Mesothelial cell of epicardium (in vitro differentiated cells): ENCODE data around the gene ANXA2. TPM values are rescaled to one million over a fixed set of nuclear protein-coding genes. Genes with fewer than 3 reads are reported as not detected.

Experiments used
- DNase-seq, 2 experiments: peaks; one replicate each; pipeline ENCODE4 v3.0.0; 2021; ENCODE audit warnings: low spot score in 2 of 2; ENCODE audit not compliant: unreplicated experiment in 2 of 2
- H3K27ac Mint-ChIP-seq: 2 replicates; pipeline ENCODE4 v1.8.0; 2021; ENCODE audit warnings: mixed read lengths
- H3K27me3 Mint-ChIP-seq: 2 replicates; pipeline ENCODE4 v1.8.0; 2021; ENCODE audit warnings: low read depth, mixed read lengths
- H3K36me3 Mint-ChIP-seq: 2 replicates; pipeline ENCODE4 v1.8.0; 2021; ENCODE audit warnings: mixed read lengths
- H3K4me1 Mint-ChIP-seq: 2 replicates; pipeline ENCODE4 v1.8.0; 2021; ENCODE audit warnings: mixed read lengths
- H3K4me3 Mint-ChIP-seq: 2 replicates; pipeline ENCODE4 v1.8.0; 2021; ENCODE audit warnings: mild to moderate bottlenecking, moderate library complexity, mixed read lengths
- H3K9me3 Mint-ChIP-seq: 2 replicates; pipeline ENCODE4 v1.8.0; 2021; ENCODE audit warnings: mixed read lengths
- CTCF ChIP-seq: fragments of 200-600 bp; sonication (generic); IDR thresholded peaks from one replicate; pipeline ENCODE4 v1.5.0; 2021; ENCODE audit warnings: antibody characterized with exemption; ENCODE audit not compliant: unreplicated experiment
- total RNA-seq: library from RNA; stranded (reverse); gene quantifications from 3 replicates; pipeline ENCODE4 v1.2.1, GENCODE V29; 2021

ANXA2 gene
- total RNA-seq, 1 donor from 2014 or later: 1,040 TPM

GRCh38 chr15:60318216-60318867, 79.4 kb downstream of the ANXA2 start:
- Mint-ChIP-seq H3K27ac (no peak overlapping the region), H3K27me3 (peaks cover 56% of the 10 kb centered on the region)
- no peak for DNase-seq

GRCh38 chr15:60316961-60317360, 80.8 kb downstream of the ANXA2 start:
- Mint-ChIP-seq H3K36me3 (no peaks in the 10 kb centered on the region), H3K27ac (no peak overlapping the region), H3K4me3 (no peak overlapping the region), H3K9me3 (peaks cover 3% of the 10 kb centered on the region), H3K27me3 (peaks cover 49% of the 10 kb centered on the region), H3K4me1 (no peaks in the 10 kb centered on the region)
- no peak for DNase-seq
- no peak for TF ChIP-seq CTCF

More at GRCh38 chr15:60318216-60318867, 79.4 kb downstream of the ANXA2 start:
- no peak for TF ChIP-seq CTCF
- peaks cover 1% of the 10 kb centered on the region for H3K4me1 Mint-ChIP-seq
- H3K36me3 Mint-ChIP-seq: no peaks in the 10 kb centered on the region
- H3K4me3 Mint-ChIP-seq: no peak overlapping the region
- peaks cover 3% of the 10 kb centered on the region for H3K9me3 Mint-ChIP-seq

- no peak for TF ChIP-seq CTCF
- H3K36me3 Mint-ChIP-seq: no peaks in the 10 kb centered on the region
- H3K4me3 Mint-ChIP-seq: no peak overlapping the region
- no peak for DNase-seq
- H3K9me3 Mint-ChIP-seq: peaks cover 3% of the 10 kb centered on the region
- no peak overlapping the region for H3K27ac Mint-ChIP-seq
- peaks cover 48% of the 10 kb centered on the region for H3K27me3 Mint-ChIP-seq
- H3K4me1 Mint-ChIP-seq: no peaks in the 10 kb centered on the region
Observed at GRCh38 chr15:60315878-60316277, 81.9 kb downstream of the ANXA2 start.

GRCh38 chr15:60313906-60314305, 83.9 kb downstream of the ANXA2 start:
- H3K27ac Mint-ChIP-seq: no peak overlapping the region

GRCh38 chr15:60307034-60307433, 90.8 kb downstream of the ANXA2 start:
- H3K4me3 Mint-ChIP-seq: no peak overlapping the region
- H3K27ac Mint-ChIP-seq: no peak overlapping the region
- H3K9me3 Mint-ChIP-seq: peaks cover 12% of the 10 kb centered on the region
- DNase-seq: no peak
- no peaks in the 10 kb centered on the region for H3K36me3 Mint-ChIP-seq
- H3K4me1 Mint-ChIP-seq: no peaks in the 10 kb centered on the region
- peaks cover 54% of the 10 kb centered on the region for H3K27me3 Mint-ChIP-seq
- TF ChIP-seq CTCF: no peak

More at GRCh38 chr15:60313906-60314305, 83.9 kb downstream of the ANXA2 start:
- peaks cover 50% of the 10 kb centered on the region for H3K27me3 Mint-ChIP-seq
- no peak overlapping the region for H3K4me3 Mint-ChIP-seq
- H3K9me3 Mint-ChIP-seq: peaks cover 3% of the 10 kb centered on the region
- no peaks in the 10 kb centered on the region for H3K36me3 Mint-ChIP-seq
- H3K4me1 Mint-ChIP-seq: no peaks in the 10 kb centered on the region
- no peak for DNase-seq
- TF ChIP-seq CTCF: no peak
